ENCODE measurements around the gene ACBD4. TPM values are rescaled to one million over a fixed set of nuclear protein-coding genes. Genes with fewer than 3 reads are reported as not detected.

ACBD4 gene
- total RNA-seq, 1 experiment from 2014 or later = 1.4 TPM

GRCh38 chr17:45136846-45137560 is 1.5 kb downstream of the ACBD4 start:
- ChIA-PET POLR2A (ENCODE audit: low non-redundant PET) (no interaction called here), CTCF (no interaction called here)
- TF ChIP-seq EZH2 (IDR thresholded peaks at IDR 0.05; ENCODE audit: borderline replicate concordance, low read depth, low read length, poor library complexity, severe bottlenecking) = no peak
- no peak for TF ChIP-seq CTCF (conservative IDR thresholded peaks at IDR 0.05; ENCODE audit: low read depth, low read length)
- H3K9me3 ChIP-seq (ENCODE audit: low read depth, low read length, poor library complexity, severe bottlenecking) = no peaks in the 10 kb centered on the region
- H3K27me3 ChIP-seq (replicated peaks; ENCODE audit: insufficient read depth, low read depth, low read length, poor library complexity) = no peaks in the 10 kb centered on the region
- no peaks in the 10 kb centered on the region for H3K36me3 ChIP-seq (ENCODE audit: insufficient read depth, low read length, poor library complexity, severe bottlenecking)
- BruUV-seq (replicated peaks) = no TSS peak
- no peak overlapping the region for H3K27ac ChIP-seq (ENCODE audit: low read depth, low read length, poor library complexity, severe bottlenecking)
- H3K4me1 ChIP-seq (ENCODE audit: insufficient read depth, low read length, poor library complexity, severe bottlenecking) = no peaks in the 10 kb centered on the region
- no peak for DNase-seq (ENCODE audit: low spot score)
- no peak overlapping the region for H3K4me3 ChIP-seq (ENCODE audit: low read depth, low read length, poor library complexity, severe bottlenecking)
- intact Hi-C loops (cut with micrococcal nuclease; ENCODE audit: unreplicated experiment) = loop anchor here (10.0 kb wide), 1 partner anchor 248 kb away; no protein-coding TSS in a partner anchor

DNA sequence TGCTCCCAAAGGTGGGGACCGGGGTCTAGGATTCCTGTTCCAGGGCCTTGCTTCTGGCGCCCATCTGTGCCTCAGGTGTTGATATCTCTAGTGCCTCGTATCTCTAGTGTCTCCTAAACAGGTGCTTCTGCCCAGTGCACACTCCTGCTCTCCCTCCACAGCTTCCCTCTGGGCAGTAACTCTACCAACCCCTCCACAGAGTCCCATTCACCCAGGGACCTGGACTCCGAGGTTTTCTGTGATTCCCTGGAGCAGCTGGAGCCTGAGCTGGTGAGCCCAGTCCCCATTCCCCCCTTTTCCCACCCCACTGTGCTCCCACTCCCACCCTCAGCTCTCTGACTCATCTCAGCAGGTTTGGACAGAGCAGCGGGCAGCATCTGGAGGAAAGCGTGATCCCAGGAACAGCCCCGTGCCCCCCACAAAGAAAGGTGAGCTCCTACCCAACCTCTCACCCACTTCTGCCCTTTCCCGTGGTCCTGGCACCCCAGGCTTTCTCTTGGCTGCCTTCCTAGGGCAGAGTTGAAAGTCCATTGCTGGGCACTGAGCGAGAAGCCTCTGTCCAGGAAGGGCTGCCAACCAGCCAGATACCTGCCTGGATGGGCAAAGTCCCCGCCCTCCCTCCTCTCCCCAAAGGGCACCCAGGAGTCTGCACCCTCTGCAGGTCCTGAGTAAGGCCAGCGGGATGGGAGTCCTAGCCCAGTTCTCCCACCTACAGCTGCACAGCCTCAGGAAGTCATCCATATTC is 2.2 kb downstream of the ACBD4 start:
- Histone ChIP-seq H3K4me1 (ENCODE audit: insufficient read depth, low read length, poor library complexity, severe bottlenecking) (no peaks in the 10 kb centered on the region), H3K36me3 (ENCODE audit: insufficient read depth, low read length, poor library complexity, severe bottlenecking) (no peaks in the 10 kb centered on the region), H3K9me3 (ENCODE audit: low read depth, low read length, poor library complexity, severe bottlenecking) (no peaks in the 10 kb centered on the region), H3K27me3 (replicated peaks; ENCODE audit: insufficient read depth, low read depth, low read length, poor library complexity) (no peaks in the 10 kb centered on the region), H3K4me3 (ENCODE audit: low read depth, low read length, poor library complexity, severe bottlenecking) (no peak overlapping the region), H3K27ac (ENCODE audit: low read depth, low read length, poor library complexity, severe bottlenecking) (no peak overlapping the region)
- no peak for TF ChIP-seq CTCF (conservative IDR thresholded peaks at IDR 0.05; ENCODE audit: low read depth, low read length)
- no peak for TF ChIP-seq EZH2 (IDR thresholded peaks at IDR 0.05; ENCODE audit: borderline replicate concordance, low read depth, low read length, poor library complexity, severe bottlenecking)
- intact Hi-C loops (cut with micrococcal nuclease; ENCODE audit: unreplicated experiment) = loop anchor here (10.0 kb wide), 1 partner anchor 247 kb away; no protein-coding TSS in a partner anchor
- ChIA-PET CTCF (no interaction called here), POLR2A (ENCODE audit: low non-redundant PET) (no interaction called here)
- no TSS peak for BruUV-seq (replicated peaks)
- DNase-seq (ENCODE audit: low spot score) = no peak

GRCh38 chr17:45138911-45139532 is 3.5 kb downstream of the ACBD4 start:
- POLR2A ChIA-PET (ENCODE audit: low non-redundant PET) = no interaction called here
- CTCF ChIA-PET = interaction anchor here (0.7 kb wide), 1 partner anchor 115 kb away, joined by 7 read pairs; no protein-coding TSS in a partner anchor
- H3K4me1 ChIP-seq (ENCODE audit: insufficient read depth, low read length, poor library complexity, severe bottlenecking) = peaks cover 13% of the 10 kb centered on the region
- H3K4me3 ChIP-seq (ENCODE audit: low read depth, low read length, poor library complexity, severe bottlenecking) = no peak overlapping the region
- TF ChIP-seq EZH2 (IDR thresholded peaks at IDR 0.05; ENCODE audit: borderline replicate concordance, low read depth, low read length, poor library complexity, severe bottlenecking) (no peak), CTCF (conservative IDR thresholded peaks at IDR 0.05; ENCODE audit: low read depth, low read length) (no peak)
- H3K27me3 ChIP-seq (replicated peaks; ENCODE audit: insufficient read depth, low read depth, low read length, poor library complexity) = no peaks in the 10 kb centered on the region
- H3K27ac ChIP-seq (ENCODE audit: low read depth, low read length, poor library complexity, severe bottlenecking) = no peak overlapping the region
- no peaks in the 10 kb centered on the region for H3K36me3 ChIP-seq (ENCODE audit: insufficient read depth, low read length, poor library complexity, severe bottlenecking)
- intact Hi-C loops (cut with micrococcal nuclease; ENCODE audit: unreplicated experiment) = loop anchor here (10.0 kb wide), 1 partner anchor 246 kb away; no protein-coding TSS in a partner anchor
- no TSS peak for BruUV-seq (replicated peaks)
- no peak for DNase-seq (ENCODE audit: low spot score)
- H3K9me3 ChIP-seq (ENCODE audit: low read depth, low read length, poor library complexity, severe bottlenecking) = no peaks in the 10 kb centered on the region
